Measurements from ENCODE around the gene PWWP2B.

Gene PWWP2B

DNA sequence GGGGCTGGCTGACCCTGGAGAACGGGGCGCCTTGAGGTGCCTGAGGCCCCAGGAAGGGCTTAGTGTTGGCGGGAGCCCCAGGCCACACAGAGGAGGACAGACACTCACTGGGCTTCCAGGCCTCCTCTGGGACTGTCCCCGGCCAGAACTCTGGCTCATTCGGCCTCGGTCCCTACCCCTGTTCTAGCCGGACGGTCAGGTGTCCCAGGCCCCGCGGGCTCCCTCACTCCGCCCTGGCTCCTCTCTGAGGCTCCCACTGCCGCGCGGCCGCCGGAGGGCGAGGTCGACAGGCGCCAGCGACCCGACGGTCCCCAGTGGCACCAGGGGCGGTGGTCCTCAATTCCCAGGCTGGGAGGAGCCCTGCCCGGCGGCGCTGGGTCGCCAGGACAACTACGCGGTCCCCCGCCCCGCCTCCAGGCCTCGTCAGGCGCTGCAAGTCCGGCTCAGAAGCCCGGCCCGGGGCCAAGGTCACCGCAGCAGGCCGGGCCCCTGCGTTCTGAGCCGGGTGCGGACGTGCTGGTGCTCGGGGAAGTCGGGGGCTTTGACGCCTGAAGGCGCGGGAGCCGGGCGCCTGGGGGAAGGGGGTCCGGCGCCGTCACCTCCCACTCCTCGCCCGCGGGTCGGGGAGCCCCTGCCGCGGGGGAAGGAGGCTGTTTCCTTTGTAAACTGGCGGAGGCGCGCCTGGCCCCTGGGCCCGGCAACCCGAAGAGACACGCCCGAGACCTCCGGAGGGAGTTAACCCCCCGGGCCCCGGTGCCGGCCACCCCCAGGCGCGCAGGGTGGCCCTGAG lies 1.1 kb upstream of the PWWP2B start:
- TF ChIP-seq, protein P1, sequence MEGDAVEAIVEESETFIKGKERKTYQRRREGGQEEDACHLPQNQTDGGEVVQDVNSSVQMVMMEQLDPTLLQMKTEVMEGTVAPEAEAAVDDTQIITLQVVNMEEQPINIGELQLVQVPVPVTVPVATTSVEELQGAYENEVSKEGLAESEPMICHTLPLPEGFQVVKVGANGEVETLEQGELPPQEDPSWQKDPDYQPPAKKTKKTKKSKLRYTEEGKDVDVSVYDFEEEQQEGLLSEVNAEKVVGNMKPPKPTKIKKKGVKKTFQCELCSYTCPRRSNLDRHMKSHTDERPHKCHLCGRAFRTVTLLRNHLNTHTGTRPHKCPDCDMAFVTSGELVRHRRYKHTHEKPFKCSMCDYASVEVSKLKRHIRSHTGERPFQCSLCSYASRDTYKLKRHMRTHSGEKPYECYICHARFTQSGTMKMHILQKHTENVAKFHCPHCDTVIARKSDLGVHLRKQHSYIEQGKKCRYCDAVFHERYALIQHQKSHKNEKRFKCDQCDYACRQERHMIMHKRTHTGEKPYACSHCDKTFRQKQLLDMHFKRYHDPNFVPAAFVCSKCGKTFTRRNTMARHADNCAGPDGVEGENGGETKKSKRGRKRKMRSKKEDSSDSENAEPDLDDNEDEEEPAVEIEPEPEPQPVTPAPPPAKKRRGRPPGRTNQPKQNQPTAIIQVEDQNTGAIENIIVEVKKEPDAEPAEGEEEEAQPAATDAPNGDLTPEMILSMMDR (IDR thresholded peaks at IDR 0.05; ENCODE audit: low read depth, low read length): no peak
- no peak for TF ChIP-seq EZH2phosphoT487 (IDR thresholded peaks at IDR 0.05; ENCODE audit: low read depth)
- Histone ChIP-seq H3K9me3 (ENCODE audit: insufficient read depth, low read length) (no peaks in the 10 kb centered on the region), H3K27ac (ENCODE audit: low read length) (no peak overlapping the region), H2AFZ (ENCODE audit: low read depth, low read length) (no peak overlapping the region), H3K27me3 (ENCODE audit: low read depth, low read length) (no peaks in the 10 kb centered on the region), H4K20me1 (ENCODE audit: insufficient read depth, low read length) (0 out of 2 replicates have a peak, but pooled peaks cover 4% of the 10 kb centered on the region), H3K36me3 (replicated peaks; ENCODE audit: low read depth, low read length) (no peaks in the 10 kb centered on the region), H3K4me1 (ENCODE audit: low read length) (peaks cover 12% of the 10 kb centered on the region; the same call in 1 of the 2 replicates), H3K9ac (ENCODE audit: low read length) (peak overlapping the region; percentile 60), H3K4me3 (ENCODE audit: low read length) (peak overlapping the region; percentile 73), H3K4me2 (ENCODE audit: low read length) (peak overlapping the region; percentile 66), H3K79me2 (ENCODE audit: low read length) (peaks cover 12% of the 10 kb centered on the region)

GRCh38 chr10:132396494-132397035 lies 435 bp upstream of the PWWP2B start:
- TF ChIP-seq EZH2phosphoT487 (IDR thresholded peaks at IDR 0.05; ENCODE audit: low read depth): no peak
- TF ChIP-seq, protein P1 (IDR thresholded peaks at IDR 0.05; ENCODE audit: low read depth, low read length): no peak
- Histone ChIP-seq H3K27me3 (ENCODE audit: low read depth, low read length) (no peaks in the 10 kb centered on the region), H4K20me1 (ENCODE audit: insufficient read depth, low read length) (0 out of 2 replicates have a peak, but pooled peaks cover 4% of the 10 kb centered on the region), H3K9me3 (ENCODE audit: insufficient read depth, low read length) (no peaks in the 10 kb centered on the region), H3K4me3 (ENCODE audit: low read length) (peak overlapping the region; percentile 73), H3K4me1 (ENCODE audit: low read length) (peaks cover 12% of the 10 kb centered on the region; the same call in 1 of the 2 replicates), H3K79me2 (ENCODE audit: low read length) (peaks cover 12% of the 10 kb centered on the region), H3K4me2 (ENCODE audit: low read length) (peak overlapping the region; percentile 66), H3K36me3 (replicated peaks; ENCODE audit: low read depth, low read length) (no peaks in the 10 kb centered on the region), H3K9ac (ENCODE audit: low read length) (peak overlapping the region; percentile 60), H2AFZ (ENCODE audit: low read depth, low read length) (no peak overlapping the region), H3K27ac (ENCODE audit: low read length) (no peak overlapping the region; the same call in 1 of the 2 replicates)

GRCh38 chr10:132397671-132398565 lies 918 bp downstream of the PWWP2B start:
- peak overlapping the region; percentile 88 for H3K4me3 ChIP-seq (ENCODE audit: low read length)
- H3K79me2 ChIP-seq (ENCODE audit: low read length): peaks cover 12% of the 10 kb centered on the region
- peak overlapping the region; percentile 78 for H3K4me2 ChIP-seq (ENCODE audit: low read length)
- H3K9me3 ChIP-seq (ENCODE audit: insufficient read depth, low read length): no peaks in the 10 kb centered on the region
- no peaks in the 10 kb centered on the region for H3K27me3 ChIP-seq (ENCODE audit: low read depth, low read length)
- TF ChIP-seq EZH2phosphoT487 (IDR thresholded peaks at IDR 0.05; ENCODE audit: low read depth): no peak
- TF ChIP-seq, protein P1 (IDR thresholded peaks at IDR 0.05; ENCODE audit: low read depth, low read length): no peak
- H3K4me1 ChIP-seq (ENCODE audit: low read length): peaks cover 12% of the 10 kb centered on the region; the same call in 1 of the 2 replicates
- H2AFZ ChIP-seq (ENCODE audit: low read depth, low read length): no peak overlapping the region
- H4K20me1 ChIP-seq (ENCODE audit: insufficient read depth, low read length): 0 out of 2 replicates have a peak, but pooled peaks cover 7% of the 10 kb centered on the region
- H3K27ac ChIP-seq (ENCODE audit: low read length): peak overlapping the region; percentile 26
- peak overlapping the region; percentile 70 for H3K9ac ChIP-seq (ENCODE audit: low read length)
- H3K36me3 ChIP-seq (replicated peaks; ENCODE audit: low read depth, low read length): no peaks in the 10 kb centered on the region
